IMR-90 (cell line): ENCODE data around the gene PPP4C.

ENCODE experiments used
- BHLHE40 ChIP-seq: fragments of 150-350 bp; IDR thresholded peaks from 2 replicates; pipeline ENCODE4 v1.6.1; 2016; ENCODE audit warnings: mild to moderate bottlenecking, low read depth, low read length
- CEBPB ChIP-seq: IDR thresholded peaks from 2 replicates; pipeline ENCODE4 v1.6.1; 2012; ENCODE audit warnings: low read depth, low read length, improper control_type of control experiment
- CTCF ChIP-seq: conservative IDR thresholded peaks from 2 replicates; pipeline ENCODE4 v1.5.1; 2012; ENCODE audit warnings: mild to moderate bottlenecking, low read depth, low read length, improper control_type of control experiment
- ELK1 ChIP-seq: fragments of 150-350 bp; IDR thresholded peaks from 2 replicates; pipeline ENCODE4 v1.6.1; 2016; ENCODE audit warnings: low read depth, mild to moderate bottlenecking, low read length, moderate library complexity, borderline replicate concordance
- NFE2L2 ChIP-seq: fragments of 150-350 bp; IDR thresholded peaks from 2 replicates; pipeline ENCODE4 v1.6.1; 2016; ENCODE audit warnings: low read depth, mild to moderate bottlenecking, low read length
- POLR2A ChIP-seq: IDR thresholded peaks from 2 replicates; pipeline ENCODE4 v1.6.1; 2012; ENCODE audit warnings: mild to moderate bottlenecking, low read depth, low read length
- RAD21 ChIP-seq: IDR thresholded peaks from 2 replicates; pipeline ENCODE4 v1.6.1; 2012; ENCODE audit warnings: low read length, improper control_type of control experiment
- RFX5 ChIP-seq: IDR thresholded peaks from 2 replicates; pipeline ENCODE4 v1.8.0; 2012; ENCODE audit warnings: low read depth, mild to moderate bottlenecking, low read length, moderate library complexity
- SMC3 ChIP-seq: fragments of 150-350 bp; IDR thresholded peaks from 2 replicates; pipeline ENCODE4 v1.6.1; 2016; ENCODE audit warnings: low read depth, mild to moderate bottlenecking, antibody characterized with exemption, low read length, moderate library complexity

DNA sequence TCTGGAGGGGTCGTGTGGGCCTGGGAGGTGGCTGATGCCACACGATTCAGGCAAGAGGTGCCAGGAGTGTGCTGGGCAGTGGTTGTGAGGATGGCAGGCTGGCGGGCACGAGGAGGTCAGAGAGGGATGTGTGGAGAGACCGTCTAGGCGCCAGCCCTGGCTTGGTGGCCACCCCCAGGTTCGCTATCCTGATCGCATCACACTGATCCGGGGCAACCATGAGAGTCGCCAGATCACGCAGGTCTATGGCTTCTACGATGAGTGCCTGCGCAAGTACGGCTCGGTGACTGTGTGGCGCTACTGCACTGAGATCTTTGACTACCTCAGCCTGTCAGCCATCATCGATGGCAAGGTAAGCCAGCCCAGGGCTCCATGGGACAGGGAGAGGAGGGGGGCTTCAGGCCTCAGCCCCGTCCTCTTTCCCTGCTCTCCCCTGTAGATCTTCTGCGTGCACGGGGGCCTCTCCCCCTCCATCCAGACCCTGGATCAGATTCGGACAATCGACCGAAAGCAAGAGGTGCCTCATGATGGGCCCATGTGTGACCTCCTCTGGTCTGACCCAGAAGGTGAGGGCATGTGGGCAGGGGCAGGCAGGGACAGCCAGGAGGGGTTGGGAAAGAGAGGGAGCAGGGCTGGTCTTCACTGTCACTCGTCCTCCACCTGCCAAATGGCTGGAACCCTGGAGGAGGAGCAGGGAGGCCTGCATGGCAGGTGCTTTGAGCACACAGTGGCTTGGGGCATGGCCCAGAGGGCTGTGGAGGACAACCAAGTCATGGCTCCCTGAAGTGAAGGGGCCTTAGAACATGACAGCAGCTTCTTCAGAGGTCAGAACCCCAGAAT, 7.6 kb downstream of the PPP4C start:
- TF ChIP-seq RFX5 = no peak
- no peak for TF ChIP-seq CTCF
- no peak for TF ChIP-seq POLR2A
- TF ChIP-seq RAD21 = no peak
- TF ChIP-seq ELK1 = no peak
- TF ChIP-seq BHLHE40 = no peak
- TF ChIP-seq NFE2L2 = no peak
- no peak for TF ChIP-seq SMC3
- TF ChIP-seq CEBPB = no peak
